Neural progenitor cell (in vitro differentiated cells): ENCODE data around the gene OGN.

ENCODE experiments used
- EZH2 ChIP-seq: fragments of 200-600 bp; sonication (generic); IDR thresholded peaks from 2 replicates; pipeline ENCODE4 v1.6.1; 2017; ENCODE audit warnings: antibody characterized with exemption, mild to moderate bottlenecking, moderate library complexity
- EZH2phosphoT487 ChIP-seq: fragments of 200-600 bp; sonication (generic); IDR thresholded peaks from 2 replicates; pipeline ENCODE4 v1.6.1; 2017; ENCODE audit warnings: antibody characterized with exemption
- TF ChIP-seq, protein P1 (sequence below): fragments of 200-600 bp; sonication (generic); IDR thresholded peaks from 2 replicates; pipeline ENCODE4 v1.5.1; 2017; ENCODE audit warnings: antibody characterized with exemption, mild to moderate bottlenecking

DNA sequence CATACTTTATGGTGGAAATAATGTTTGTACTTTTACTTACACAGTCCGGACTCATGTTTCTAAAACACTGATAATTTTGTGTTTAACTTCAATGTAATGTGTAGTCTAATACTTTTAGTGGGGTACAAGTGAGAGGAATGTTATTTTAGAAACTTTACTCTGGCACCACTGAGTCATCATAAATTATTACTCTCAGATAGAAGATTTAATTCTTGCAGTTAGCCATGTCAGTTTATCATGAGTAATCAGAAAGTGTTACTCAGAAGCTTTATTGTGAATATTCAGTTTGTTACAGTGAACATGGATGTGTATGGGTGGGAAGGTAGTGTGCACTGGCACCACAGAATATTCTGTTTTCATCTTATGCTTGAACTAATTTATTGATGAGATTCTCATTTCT, 20.0 kb downstream of the OGN start:
- TF ChIP-seq, protein P1, sequence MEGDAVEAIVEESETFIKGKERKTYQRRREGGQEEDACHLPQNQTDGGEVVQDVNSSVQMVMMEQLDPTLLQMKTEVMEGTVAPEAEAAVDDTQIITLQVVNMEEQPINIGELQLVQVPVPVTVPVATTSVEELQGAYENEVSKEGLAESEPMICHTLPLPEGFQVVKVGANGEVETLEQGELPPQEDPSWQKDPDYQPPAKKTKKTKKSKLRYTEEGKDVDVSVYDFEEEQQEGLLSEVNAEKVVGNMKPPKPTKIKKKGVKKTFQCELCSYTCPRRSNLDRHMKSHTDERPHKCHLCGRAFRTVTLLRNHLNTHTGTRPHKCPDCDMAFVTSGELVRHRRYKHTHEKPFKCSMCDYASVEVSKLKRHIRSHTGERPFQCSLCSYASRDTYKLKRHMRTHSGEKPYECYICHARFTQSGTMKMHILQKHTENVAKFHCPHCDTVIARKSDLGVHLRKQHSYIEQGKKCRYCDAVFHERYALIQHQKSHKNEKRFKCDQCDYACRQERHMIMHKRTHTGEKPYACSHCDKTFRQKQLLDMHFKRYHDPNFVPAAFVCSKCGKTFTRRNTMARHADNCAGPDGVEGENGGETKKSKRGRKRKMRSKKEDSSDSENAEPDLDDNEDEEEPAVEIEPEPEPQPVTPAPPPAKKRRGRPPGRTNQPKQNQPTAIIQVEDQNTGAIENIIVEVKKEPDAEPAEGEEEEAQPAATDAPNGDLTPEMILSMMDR, result no peak
- no peak for TF ChIP-seq EZH2
- no peak for TF ChIP-seq EZH2phosphoT487
